SK-N-SH (cell line): ENCODE results near the gene CUX1. TPM values are rescaled to one million over a fixed set of nuclear protein-coding genes. Genes with fewer than 3 reads are reported as not detected.
A peak's percentile ranks its signal among the peaks of the same experiment; 100 is the strongest.

Experiments used
- CTCF ChIA-PET: fragments of 300-600, 350-600 bp; formaldehyde crosslinking; extraction: SDS; loops from one replicate; lab custom pipeline; 2021; lab: Yijun Ruan, JAX
- POLR2A ChIA-PET: fragments of 350-600 bp; sonication (Branson Sonifier 250); formaldehyde crosslinking; extraction: SDS; loops from one replicate; lab custom pipeline; 2020; ENCODE audit warnings: antibody characterized with exemption, inconsistent platforms; lab: Yijun Ruan, JAX
- DNase-seq: peaks from one replicate; pipeline ENCODE4 v3.0.0; 2012
- H2AFZ ChIP-seq: fragments of 200-600 bp; sonication (generic); 2 replicates; pipeline ENCODE4 v1.8.1; 2016; ENCODE audit warnings: antibody characterized with exemption, mild to moderate bottlenecking, low read depth
- H3F3A ChIP-seq: fragments of 200-600 bp; sonication (generic); replicated peaks from 2 replicates; pipeline ENCODE3; 2016; ENCODE audit warnings: antibody characterized with exemption, mild to moderate bottlenecking; ENCODE audit not compliant: insufficient read depth
- H3K27ac ChIP-seq, 2 experiments: fragments of 200-500 bp in 1 of 2; fragments of 200-600 bp in 1 of 2; sonication (Bioruptor generic) in 1 of 2; sonication (generic), shearing (Covaris generic) in 1 of 2; 2 replicates each; pipeline versions ENCODE4 v1.5.1 to v1.6.1; 2014 to 2016; ENCODE audit warnings: low read depth in 2 of 2, inconsistent platforms in 1 of 2, low read length in 1 of 2, mild to moderate bottlenecking in 1 of 2, mixed read lengths in 1 of 2
- H3K27me3 ChIP-seq: fragments of 200-600 bp; sonication (generic), shearing (Covaris generic); 2 replicates; pipeline ENCODE4 v1.6.1; 2016; ENCODE audit warnings: mixed run types; ENCODE audit not compliant: insufficient read depth
- H3K36me3 ChIP-seq, 2 experiments: fragments of 200-500 bp in 1 of 2; fragments of 200-600 bp in 1 of 2; sonication (Bioruptor generic) in 1 of 2; sonication (generic) in 1 of 2; replicated peaks in 1 of 2; 2 replicates each; pipeline versions ENCODE3 to v1.5.1; 2014 to 2016; ENCODE audit warnings: low read length in 1 of 2, mild to moderate bottlenecking in 1 of 2; ENCODE audit not compliant: insufficient read depth in 2 of 2, control insufficient read depth in 1 of 2
- H3K4me1 ChIP-seq, 2 experiments: fragments of 200-500 bp in 1 of 2; fragments of 200-600 bp in 1 of 2; sonication (Bioruptor generic) in 1 of 2; sonication (generic), shearing (Covaris generic) in 1 of 2; 2 replicates each; pipeline versions ENCODE4 v1.5.1 to v1.6.1; 2014 to 2016; ENCODE audit warnings: low read depth in 1 of 2, low read length in 1 of 2, mixed run types in 1 of 2; ENCODE audit not compliant: insufficient read depth in 2 of 2, control insufficient read depth in 1 of 2
- H3K4me2 ChIP-seq: fragments of 200-600 bp; sonication (generic), shearing (Covaris generic); 2 replicates; pipeline ENCODE4 v1.6.1; 2017; ENCODE audit warnings: mixed run types
- H3K4me3 ChIP-seq, 2 experiments: fragments of 200-500 bp in 1 of 2; fragments of 200-600 bp in 1 of 2; sonication (Bioruptor generic) in 1 of 2; sonication (generic), shearing (Covaris generic) in 1 of 2; 2 replicates each; pipeline versions ENCODE4 v1.5.1 to v1.8.1; 2014 to 2016; ENCODE audit warnings: low read depth in 2 of 2, inconsistent platforms in 1 of 2, low read length in 1 of 2, mild to moderate bottlenecking in 1 of 2, mixed read lengths in 1 of 2, moderate library complexity in 1 of 2
- H3K79me2 ChIP-seq: fragments of 200-600 bp; sonication (generic); 2 replicates; pipeline ENCODE4 v1.8.1; 2017; ENCODE audit warnings: mild to moderate bottlenecking; ENCODE audit not compliant: insufficient read depth
- H3K9ac ChIP-seq: fragments of 200-600 bp; sonication (generic); 2 replicates; pipeline ENCODE4 v1.6.1; 2017; ENCODE audit warnings: mixed run types
- H3K9me2 ChIP-seq: fragments of 200-600 bp; sonication (generic); 2 replicates; pipeline ENCODE4 v1.6.1; 2017; ENCODE audit warnings: mixed run types
- H3K9me3 ChIP-seq: fragments of 200-600 bp; sonication (generic); 2 replicates; pipeline ENCODE4 v1.6.1; 2017; ENCODE audit warnings: mixed run types, mild to moderate bottlenecking, moderate library complexity
- H4K20me1 ChIP-seq: fragments of 200-600 bp; sonication (generic); 2 replicates; pipeline ENCODE4 v1.6.1; 2017; ENCODE audit warnings: mild to moderate bottlenecking, mixed run types; ENCODE audit not compliant: insufficient read depth
- CTCF ChIP-seq: fragments of 200-600 bp; sonication (generic); IDR thresholded peaks from 2 replicates; pipeline ENCODE4 v1.6.1; 2017; ENCODE audit warnings: antibody characterized with exemption, mild to moderate bottlenecking, moderate library complexity
- FOXJ3 ChIP-seq: sonication (generic); formaldehyde crosslinking; IDR thresholded peaks from 2 replicates; pipeline ENCODE4 v1.5.1; 2020; ENCODE audit warnings: mild to moderate bottlenecking, missing genetic modification reagents
- GABPA ChIP-seq: IDR thresholded peaks from 2 replicates; pipeline ENCODE4 v1.4.0; 2012; ENCODE audit warnings: low read depth, mild to moderate bottlenecking
- GATA2 ChIP-seq: sonication (generic); formaldehyde crosslinking; IDR thresholded peaks from 2 replicates; pipeline ENCODE4 v1.5.0; 2020; ENCODE audit warnings: mild to moderate bottlenecking, missing genetic modification reagents
- MXI1 ChIP-seq: IDR thresholded peaks from 2 replicates; pipeline ENCODE4 v1.6.1; 2012; ENCODE audit warnings: mild to moderate bottlenecking, low read depth, low read length, improper control_type of control experiment
- NRF1 ChIP-seq: IDR thresholded peaks from 2 replicates; pipeline ENCODE4 v1.6.1; 2012; ENCODE audit warnings: low read depth, mild to moderate bottlenecking, low read length
- PBX3 ChIP-seq: IDR thresholded peaks from 2 replicates; pipeline ENCODE4; 2012
- RCOR1 ChIP-seq: fragments of 150-350 bp; IDR thresholded peaks from 2 replicates; pipeline ENCODE4 v1.6.1; 2017; ENCODE audit warnings: antibody characterized with exemption, low read length
- REST ChIP-seq: IDR thresholded peaks from 2 replicates; pipeline ENCODE4 v1.6.1; 2012; ENCODE audit warnings: mild to moderate bottlenecking, low read depth, low read length, moderate library complexity
- WGBS: methylation state at CpG from one replicate; pipeline ENCODE4 v1.1.6; 2017; ENCODE audit warnings: low lambda C conversion rate; 5-methylcytosine and 5-hydroxymethylcytosine counted together
- polyA plus RNA-seq, 3 experiments: library from polyadenylated mRNA; depleted of rRNA; stranded (reverse); fragments of >200 nt; gene quantifications; 2 replicates each; pipeline ENCODE4 v1.2.3, GENCODE V29; 2012

CUX1 gene
- polyA plus RNA-seq, 1 of the 3 experiments (the other 2 are of a cell fraction) = 68.6 TPM

- Histone ChIP-seq H3K4me2 (no peak overlapping the region), H3F3A (peaks cover 5% of the 10 kb centered on the region), H3K27me3 (no peaks in the 10 kb centered on the region), H3K79me2 (0 out of 2 replicates have a peak, but pooled peaks cover 4% of the 10 kb centered on the region), H3K4me3 (no peak overlapping the region), H3K9ac (no peak overlapping the region), H3K9me2 (no peaks in the 10 kb centered on the region), H3K36me3 (peaks cover 0 to 9% of the 10 kb centered on the region in 2 experiments), H3K9me3 (no peaks in the 10 kb centered on the region), H3K4me1 (peaks cover 11 to 13% of the 10 kb centered on the region in 2 experiments; a peak in 2 of 4 replicates), H4K20me1 (no peaks in the 10 kb centered on the region), H3K27ac (peak overlapping the region in 1 of 2 experiments; percentile 3; a peak in 1 of 4 replicates), H2AFZ (no peak overlapping the region)
- POLR2A ChIA-PET = no interaction called here
- DNase-seq = no peak
- WGBS = 95% methylated on average over 17 of the region's 17 CpGs
- CTCF ChIA-PET = interaction anchor here (1.4 kb wide), 1 partner anchor 9 kb away, joined by 3 read pairs; no protein-coding TSS in a partner anchor
- TF ChIP-seq RCOR1 = no peak
- TF ChIP-seq GATA2 = no peak
- no peak for TF ChIP-seq PBX3
- TF ChIP-seq MXI1 = no peak
- TF ChIP-seq FOXJ3 = no peak
- no peak for TF ChIP-seq CTCF
- TF ChIP-seq REST = no peak
- TF ChIP-seq GABPA = no peak
- TF ChIP-seq NRF1 = no peak
- TF ChIP-seq, all 33 proteins: peak for 0
Measured at GRCh38 chr7:102080019-102080433, 262.6 kb downstream of the CUX1 start.
